Sigmoid colon (tissue), 7 donors: Measurements from ENCODE around the gene MGAT5. TPM values are rescaled to one million over a fixed set of nuclear protein-coding genes. Genes with fewer than 3 reads are reported as not detected.

Experiments used
- DNase-seq: peaks from one replicate; pipeline ENCODE4 v3.0.0-alpha.2; 2019
- H3K27ac ChIP-seq, 4 donors: fragments of 200-600 bp; sonication (generic); one replicate each; pipeline ENCODE4 v1.5.1; 2016 to 2019; ENCODE audit warnings: mild to moderate bottlenecking in 1 of 4
- H3K27me3 ChIP-seq, 3 donors: fragments of 200-600 bp; sonication (generic); one replicate each; pipeline ENCODE4 v1.5.1; 2019; ENCODE audit warnings: mild to moderate bottlenecking in 1 of 3
- H3K36me3 ChIP-seq, 4 donors: fragments of 200-600 bp; sonication (generic); one replicate each; pipeline ENCODE4 v1.5.1; 2016 to 2019
- H3K4me1 ChIP-seq, 4 donors: fragments of 200-600 bp; sonication (generic); one replicate each; pipeline ENCODE4 v1.5.1; 2017 to 2019
- H3K4me3 ChIP-seq, 4 donors: fragments of 200-600 bp; sonication (generic); one replicate each; pipeline ENCODE4 v1.5.1; 2017 to 2019; ENCODE audit warnings: mild to moderate bottlenecking in 2 of 4, moderate library complexity in 1 of 4
- H3K9me3 ChIP-seq, 4 donors: fragments of 200-600 bp in 3 of 4; sonication (generic) in 3 of 4; one replicate each; pipeline versions ENCODE4 v1.5.1 to v1.6.1; 2013 to 2019
- EP300 ChIP-seq, 4 donors: sonication (generic); formaldehyde crosslinking; IDR thresholded peaks; one replicate each; pipeline ENCODE4 v1.6.1; 2017; ENCODE audit warnings: antibody characterized with exemption in 4 of 4
- POLR2A ChIP-seq, 2 donors: fragments of 450-650 bp; IDR thresholded peaks; one replicate each; pipeline ENCODE4 v1.6.1; 2016; ENCODE audit warnings: antibody characterized with exemption in 2 of 2, mild to moderate bottlenecking in 2 of 2, moderate library complexity in 2 of 2
- POLR2AphosphoS5 ChIP-seq, 4 donors: sonication (generic); formaldehyde crosslinking; IDR thresholded peaks; one replicate each; pipeline ENCODE4 v1.6.1; 2017; ENCODE audit warnings: antibody characterized with exemption in 4 of 4
- WGBS, 2 donors: extraction: QIAGEN DNeasy Blood & Tissue Kit; methylation state at CpG; one replicate each; pipeline ENCODE4 v1.1.7; 2013; 5-methylcytosine and 5-hydroxymethylcytosine counted together
- intact Hi-C: fragments of 100-400 bp; cut with DNase I; formaldehyde crosslinking; loops from one replicate; pipeline ENCODE4 v1.15.1; 2023
- polyA plus RNA-seq, 3 donors: library from polyadenylated mRNA; stranded (reverse); fragments of 200-250 nt; gene quantifications; one replicate each; pipeline ENCODE4 v1.2.3, GENCODE V29; 2013
- total RNA-seq, 4 donors: library from RNA; depleted of rRNA; stranded (reverse); fragments of >200 nt; gene quantifications; one replicate each; pipeline ENCODE4 v1.1.0, GENCODE V29; 2016
- TF ChIP-seq, protein P1 (sequence below), 4 experiments: fragments of 450-650 bp in 3 of 4; fragments of 200-600 bp in 1 of 4; IDR thresholded peaks; one replicate each; pipeline ENCODE4 v1.5.1; 2016 to 2019; ENCODE audit warnings: antibody characterized with exemption in 4 of 4, mild to moderate bottlenecking in 3 of 4, moderate library complexity in 2 of 4
- donor health status: healthy with polysubstance abuse.
- donor health status: Bipolar disorder and iron deficiency.
- donor health status: healthy.

Gene MGAT5
- total and polyA plus RNA-seq, 7 donors: 3.0 to 42.4 (median 30.3) TPM

DNA sequence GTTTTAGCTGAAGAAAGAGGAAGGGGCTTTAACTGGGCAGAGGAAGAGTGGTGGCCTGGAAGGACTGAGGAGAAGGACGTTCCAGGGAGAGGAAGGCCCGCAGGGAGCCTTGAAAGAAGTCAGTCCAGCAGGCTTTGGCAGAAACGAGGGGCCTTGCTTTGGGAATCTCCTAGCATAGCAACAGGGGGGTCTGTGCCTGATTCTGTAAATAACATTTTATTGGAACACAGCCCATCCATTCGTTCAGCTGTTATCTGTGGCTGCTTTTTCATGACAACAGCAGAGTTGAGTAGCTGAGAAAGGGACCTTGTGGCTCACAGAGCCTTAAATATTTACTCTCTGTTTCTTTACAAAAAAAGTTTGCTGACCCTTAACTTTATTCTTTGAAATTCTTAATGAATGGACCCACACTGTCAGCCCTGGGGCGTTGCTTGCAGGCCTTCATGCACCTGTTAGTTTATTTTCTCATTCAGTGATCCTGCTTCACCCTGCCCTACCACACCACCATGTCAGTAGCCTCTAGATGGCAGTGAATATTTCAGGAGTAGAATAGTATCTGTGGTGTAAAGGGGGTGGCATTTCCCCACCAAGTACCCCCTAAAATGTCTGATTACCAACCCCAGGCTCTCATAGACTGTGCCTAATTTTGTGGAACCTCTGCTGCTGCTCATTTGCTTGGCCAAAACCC lies 61.0 kb downstream of the MGAT5 start:
- intact Hi-C loops: no loop called here
- H3K36me3 ChIP-seq: peaks cover 0 to 23% (median 1%) of the 10 kb centered on the region in 4 donors
- peaks cover 0 to 9% (median 0%) of the 10 kb centered on the region in 4 donors for H3K4me1 ChIP-seq
- H3K4me3 ChIP-seq: no peak overlapping the region
- H3K27ac ChIP-seq: no peak overlapping the region
- no peaks in the 10 kb centered on the region for H3K9me3 ChIP-seq
- no peak for DNase-seq
- no peak for TF ChIP-seq EP300 (IDR thresholded peaks at IDR 0.05)
- H3K27me3 ChIP-seq: no peaks in the 10 kb centered on the region
- 64 to 75% methylated on average over 5 of the region's 5 CpGs for WGBS, 2 donors

DNA sequence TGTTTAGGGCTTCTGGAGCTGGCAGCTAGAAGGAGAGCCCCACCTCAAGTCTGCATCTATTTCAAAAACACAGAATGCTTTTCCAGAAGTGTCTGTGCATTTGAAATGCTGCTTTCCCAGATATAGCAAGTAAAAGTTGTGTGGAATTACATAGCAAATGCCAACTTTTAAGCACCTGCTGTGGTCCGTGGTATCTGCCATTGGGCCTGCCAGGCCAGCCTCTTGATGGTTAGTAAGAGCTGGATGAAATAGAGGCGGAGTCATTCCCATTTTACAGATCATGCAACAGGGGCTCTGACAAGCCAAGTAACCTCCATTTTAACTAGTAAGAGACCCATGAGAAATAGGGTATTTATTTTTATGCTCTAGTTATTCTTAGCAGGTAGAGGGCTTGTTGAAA lies 61.6 kb downstream of the MGAT5 start:
- no peak for DNase-seq
- no peak overlapping the region for H3K4me3 ChIP-seq
- H3K27me3 ChIP-seq: no peaks in the 10 kb centered on the region
- peaks cover 0 to 9% (median 0%) of the 10 kb centered on the region in 4 donors for H3K4me1 ChIP-seq
- TF ChIP-seq POLR2AphosphoS5 (IDR thresholded peaks at IDR 0.05) (no peak), EP300 (IDR thresholded peaks at IDR 0.05) (no peak), POLR2A (IDR thresholded peaks at IDR 0.05) (no peak)
- TF ChIP-seq, protein P1, sequence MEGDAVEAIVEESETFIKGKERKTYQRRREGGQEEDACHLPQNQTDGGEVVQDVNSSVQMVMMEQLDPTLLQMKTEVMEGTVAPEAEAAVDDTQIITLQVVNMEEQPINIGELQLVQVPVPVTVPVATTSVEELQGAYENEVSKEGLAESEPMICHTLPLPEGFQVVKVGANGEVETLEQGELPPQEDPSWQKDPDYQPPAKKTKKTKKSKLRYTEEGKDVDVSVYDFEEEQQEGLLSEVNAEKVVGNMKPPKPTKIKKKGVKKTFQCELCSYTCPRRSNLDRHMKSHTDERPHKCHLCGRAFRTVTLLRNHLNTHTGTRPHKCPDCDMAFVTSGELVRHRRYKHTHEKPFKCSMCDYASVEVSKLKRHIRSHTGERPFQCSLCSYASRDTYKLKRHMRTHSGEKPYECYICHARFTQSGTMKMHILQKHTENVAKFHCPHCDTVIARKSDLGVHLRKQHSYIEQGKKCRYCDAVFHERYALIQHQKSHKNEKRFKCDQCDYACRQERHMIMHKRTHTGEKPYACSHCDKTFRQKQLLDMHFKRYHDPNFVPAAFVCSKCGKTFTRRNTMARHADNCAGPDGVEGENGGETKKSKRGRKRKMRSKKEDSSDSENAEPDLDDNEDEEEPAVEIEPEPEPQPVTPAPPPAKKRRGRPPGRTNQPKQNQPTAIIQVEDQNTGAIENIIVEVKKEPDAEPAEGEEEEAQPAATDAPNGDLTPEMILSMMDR (IDR thresholded peaks at IDR 0.05): no peak
- H3K27ac ChIP-seq: no peak overlapping the region
- no peaks in the 10 kb centered on the region for H3K9me3 ChIP-seq
- WGBS, 2 donors: 97 to 99% methylated on average over 2 of the region's 2 CpGs
- peaks cover 0 to 25% (median 1%) of the 10 kb centered on the region in 4 donors for H3K36me3 ChIP-seq
- intact Hi-C loops: no loop called here

DNA sequence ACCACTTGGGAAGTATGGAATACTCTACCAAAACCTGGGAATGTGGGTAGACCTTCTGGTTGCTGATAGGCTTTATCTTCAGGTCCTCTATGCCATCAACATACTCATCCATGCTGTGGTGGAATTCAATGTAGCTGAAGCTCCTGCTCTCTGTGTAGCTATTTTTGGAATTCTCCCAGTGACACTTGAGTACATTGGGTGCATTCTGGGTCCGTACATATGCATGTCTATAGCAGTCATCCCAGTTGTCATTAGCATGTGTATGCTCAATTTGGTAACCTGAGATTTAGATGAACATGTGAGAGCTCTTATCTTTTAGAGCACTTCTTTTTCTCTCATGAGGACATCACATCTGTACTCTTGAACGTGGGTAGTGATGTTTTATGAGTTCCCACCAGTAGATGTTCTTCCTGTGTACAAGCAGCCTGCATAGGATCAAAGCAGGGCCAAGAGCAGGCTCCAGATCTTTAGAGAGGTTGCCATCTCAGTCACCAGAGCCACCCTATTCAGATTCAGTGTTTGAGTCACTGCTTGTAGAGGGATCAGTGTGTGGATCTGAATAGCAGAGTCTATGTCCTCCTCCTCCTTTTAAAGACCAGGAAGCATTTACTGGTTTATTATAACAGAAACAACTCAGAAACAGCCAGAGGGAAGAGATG lies 65.9 kb downstream of the MGAT5 start:
- H3K9me3 ChIP-seq: no peaks in the 10 kb centered on the region
- peaks cover 0 to 4% (median 2%) of the 10 kb centered on the region in 4 donors for H3K4me1 ChIP-seq
- H3K36me3 ChIP-seq: peaks cover 0 to 25% (median 1%) of the 10 kb centered on the region in 4 donors
- TF ChIP-seq EP300 (IDR thresholded peaks at IDR 0.05) (no peak), POLR2AphosphoS5 (IDR thresholded peaks at IDR 0.05) (no peak), POLR2A (IDR thresholded peaks at IDR 0.05) (no peak)
- TF ChIP-seq, protein P1 (IDR thresholded peaks at IDR 0.05): no peak
- intact Hi-C loops: no loop called here
- H3K27me3 ChIP-seq: no peaks in the 10 kb centered on the region
- H3K27ac ChIP-seq: no peak overlapping the region
- WGBS, 2 donors: 52 to 68% methylated on average over 2 of the region's 2 CpGs
- DNase-seq: no peak
- no peak overlapping the region for H3K4me3 ChIP-seq

DNA sequence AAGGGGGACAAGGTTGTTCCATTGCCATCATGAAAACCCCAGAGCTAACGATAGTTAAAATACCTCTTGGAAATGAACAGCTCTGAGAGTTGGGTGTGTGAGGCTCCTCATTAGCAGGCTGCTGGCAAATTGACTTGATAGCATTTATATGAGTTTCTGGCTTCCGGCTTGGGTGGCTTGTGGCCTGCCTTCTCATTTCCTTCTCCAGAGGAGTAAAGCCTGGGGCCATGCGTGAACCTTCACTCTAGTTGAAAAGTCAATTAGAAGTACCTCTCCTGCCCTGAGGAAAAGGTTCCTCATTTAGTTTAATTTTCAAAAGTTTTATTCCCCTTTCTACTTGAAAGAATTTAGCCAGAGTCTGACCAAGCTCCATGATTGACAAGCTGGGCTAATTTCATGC lies 67.1 kb downstream of the MGAT5 start:
- Histone ChIP-seq H3K4me3 (no peak overlapping the region), H3K27me3 (no peaks in the 10 kb centered on the region), H3K36me3 (peaks cover 0 to 25% (median 1%) of the 10 kb centered on the region in 4 donors), H3K4me1 (peaks cover 0 to 4% (median 0%) of the 10 kb centered on the region in 4 donors), H3K9me3 (no peaks in the 10 kb centered on the region), H3K27ac (no peak overlapping the region)
- TF ChIP-seq, protein P1 (IDR thresholded peaks at IDR 0.05): no peak
- intact Hi-C loops: no loop called here
- no peak for DNase-seq
- WGBS, 2 donors: 56 to 87% methylated on average over 3 of the region's 3 CpGs

DNA sequence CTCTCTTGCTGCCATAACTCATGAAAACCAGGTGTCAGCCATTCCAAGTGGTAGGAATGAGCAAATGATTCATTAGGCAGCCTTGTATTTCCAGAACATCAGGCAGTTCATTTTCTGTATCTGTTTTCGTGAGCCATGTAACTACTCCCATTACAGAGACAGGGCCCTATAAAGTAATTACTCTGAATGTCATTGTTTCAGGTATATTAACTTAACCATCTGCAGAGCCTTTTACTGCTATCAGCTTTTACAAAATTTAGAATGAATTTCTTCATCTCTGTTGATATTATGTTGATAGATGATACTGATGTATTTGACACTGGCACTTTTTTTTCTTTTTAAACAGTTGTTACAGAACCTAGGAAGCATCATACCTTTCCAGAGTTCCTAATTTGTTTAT lies 69.9 kb downstream of the MGAT5 start:
- WGBS, 2 donors: 90 to 98% methylated on average over 1 of the region's 1 CpG
- Histone ChIP-seq H3K9me3 (no peaks in the 10 kb centered on the region), H3K36me3 (peaks cover 0 to 12% (median under 1%) of the 10 kb centered on the region in 4 donors), H3K27ac (no peak overlapping the region), H3K4me3 (no peak overlapping the region), H3K4me1 (peaks cover 0 to 4% (median 0%) of the 10 kb centered on the region in 4 donors), H3K27me3 (no peaks in the 10 kb centered on the region)
- intact Hi-C loops: no loop called here
- TF ChIP-seq POLR2A (IDR thresholded peaks at IDR 0.05): no peak
- no peak for TF ChIP-seq POLR2AphosphoS5 (IDR thresholded peaks at IDR 0.05)
- TF ChIP-seq, protein P1 (IDR thresholded peaks at IDR 0.05): no peak
- no peak for TF ChIP-seq EP300 (IDR thresholded peaks at IDR 0.05)
- no peak for DNase-seq
